GM23338 (cell line): ENCODE measurements around the gene CHMP6. TPM values are rescaled to one million over a fixed set of nuclear protein-coding genes. Genes with fewer than 3 reads are reported as not detected.

Experiments
- ATAC-seq: fragments of 200-7000 bp; cut with Tn5 transposase; 3 replicates; pipeline ENCODE4 v1.9.1; 2020
- DNase-seq: peaks from one replicate; pipeline ENCODE4 v3.0.0-alpha.2; 2015; ENCODE audit warnings: low spot score
- H2AFZ ChIP-seq: fragments of 200-600 bp; sonication (generic); 2 replicates; pipeline ENCODE4 v1.8.0; 2016; ENCODE audit warnings: antibody characterized with exemption, mild to moderate bottlenecking, moderate library complexity
- H3F3A ChIP-seq: fragments of 200-600 bp; sonication (generic); replicated peaks from 2 replicates; pipeline ENCODE4 v1.8.0; 2017; ENCODE audit warnings: antibody characterized with exemption, mixed run types, low read depth
- H3K27ac ChIP-seq: fragments of 200-600 bp; sonication (generic); 2 replicates; pipeline ENCODE4 v1.6.1; 2016; ENCODE audit warnings: low read depth
- H3K27me3 ChIP-seq: fragments of 200-600 bp; sonication (generic); 2 replicates; pipeline ENCODE4 v1.8.0; 2016; ENCODE audit warnings: mild to moderate bottlenecking, mixed run types, moderate library complexity; ENCODE audit not compliant: insufficient read depth
- H3K36me3 ChIP-seq: fragments of 200-600 bp; sonication (generic); 2 replicates; pipeline ENCODE4 v1.8.0; 2016; ENCODE audit warnings: mild to moderate bottlenecking; ENCODE audit not compliant: insufficient read depth
- H3K4me1 ChIP-seq: fragments of 200-600 bp; sonication (generic); 2 replicates; pipeline ENCODE4 v1.8.0; 2016; ENCODE audit warnings: mild to moderate bottlenecking, moderate library complexity; ENCODE audit not compliant: insufficient read depth
- H3K4me2 ChIP-seq: fragments of 200-600 bp; sonication (generic); 2 replicates; pipeline ENCODE4 v1.7.1; 2017; ENCODE audit warnings: mixed run types
- H3K4me3 ChIP-seq: fragments of 200-600 bp; sonication (generic); 2 replicates; pipeline ENCODE4 v1.6.1; 2016; ENCODE audit warnings: mixed run types
- H3K79me2 ChIP-seq: fragments of 200-600 bp; sonication (generic); replicated peaks from 2 replicates; pipeline ENCODE4 v1.8.0; 2017; ENCODE audit warnings: mild to moderate bottlenecking; ENCODE audit not compliant: insufficient read depth
- H3K9me2 ChIP-seq: fragments of 200-600 bp; sonication (generic); 2 replicates; pipeline ENCODE4 v1.8.0; 2017; ENCODE audit not compliant: insufficient read depth
- H4K20me1 ChIP-seq: fragments of 200-600 bp; sonication (generic); replicated peaks from 2 replicates; pipeline ENCODE4 v1.8.0; 2017; ENCODE audit warnings: mild to moderate bottlenecking; ENCODE audit not compliant: insufficient read depth
- H3K27ac Mint-ChIP-seq: 2 replicates; pipeline ENCODE4 v1.8.0; 2020; ENCODE audit warnings: inconsistent platforms, mild to moderate bottlenecking, moderate library complexity, mixed read lengths
- H3K27me3 Mint-ChIP-seq: 3 replicates; pipeline ENCODE4 v1.8.0; 2022; ENCODE audit warnings: low read depth, mild to moderate bottlenecking, moderate library complexity, mixed read lengths, inconsistent platforms; ENCODE audit not compliant: insufficient read depth, poor library complexity
- H3K36me3 Mint-ChIP-seq: 3 replicates; pipeline ENCODE4 v1.8.0; 2021; ENCODE audit warnings: low read depth, mild to moderate bottlenecking, inconsistent platforms, moderate library complexity, mixed read lengths
- H3K4me1 Mint-ChIP-seq: 3 replicates; pipeline ENCODE4 v1.8.0; 2020; ENCODE audit warnings: mild to moderate bottlenecking, inconsistent platforms, mixed read lengths
- H3K4me3 Mint-ChIP-seq: 3 replicates; pipeline ENCODE4 v1.8.0; 2021; ENCODE audit warnings: moderate library complexity, mild to moderate bottlenecking, inconsistent platforms, mixed read lengths
- H3K9me3 Mint-ChIP-seq: 3 replicates; pipeline ENCODE4 v1.8.0; 2020; ENCODE audit warnings: moderate library complexity, mild to moderate bottlenecking, inconsistent platforms, mixed read lengths
- NANOG ChIP-seq: IDR thresholded peaks from 2 replicates; pipeline ENCODE4 v1.6.1; 2016; ENCODE audit warnings: antibody characterized with exemption, borderline replicate concordance
- POLR2AphosphoS5 ChIP-seq: IDR thresholded peaks from 2 replicates; pipeline ENCODE4 v1.6.1; 2016; ENCODE audit warnings: antibody characterized with exemption, low read depth
- STAT1 ChIP-seq: IDR thresholded peaks from one replicate; pipeline ENCODE4 v1.6.1; 2016; ENCODE audit warnings: antibody characterized with exemption; ENCODE audit not compliant: unreplicated experiment
- ZNF114 ChIP-seq: fragments of 250-450 bp; sonication (Bioruptor Pico); IDR thresholded peaks from 2 replicates; pipeline ENCODE4 v1.5.0; 2020; ENCODE audit warnings: mild to moderate bottlenecking, moderate library complexity
- polyA plus RNA-seq: library from polyadenylated mRNA; unstranded; fragments of >200 nt; fragmentation: Nextera tagmentation; extraction: Ambion mirVana; gene quantifications from 2 replicates; pipeline ENCODE4 v1.2.1, GENCODE V29; 2016
- total RNA-seq: library from RNA; depleted of rRNA; stranded (reverse); fragments of >200 nt; shearing (Covaris generic); gene quantifications from 2 replicates; pipeline ENCODE4 v1.2.3, GENCODE V29; 2014
- TF ChIP-seq, protein P1 (sequence below), 2 experiments: fragments of 200-600 bp in 1 of 2; sonication (generic) in 1 of 2; conservative IDR thresholded peaks; 2 replicates each; pipeline versions ENCODE4 v1.5.1 to v1.6.1; 2016 to 2017; ENCODE audit warnings: antibody characterized with exemption in 2 of 2, low read depth in 2 of 2, mild to moderate bottlenecking in 2 of 2, moderate library complexity in 1 of 2
- TF ChIP-seq, protein P2 (sequence below): fragments of 250-450 bp; sonication (Bioruptor Pico); IDR thresholded peaks from 2 replicates; pipeline ENCODE4 v1.5.0; 2020; ENCODE audit warnings: mild to moderate bottlenecking, moderate library complexity

The CHMP6 gene
- total and polyA plus RNA-seq, 2 experiments from 2014 or later, result 12.3 to 14.0 TPM

GRCh38 chr17:80950466-80951120 is 41.0 kb upstream of the CHMP6 start:
- no peaks in the 10 kb centered on the region for H3K9me2 ChIP-seq
- H3K36me3 Mint-ChIP-seq, result peaks cover 21% of the 10 kb centered on the region
- DNase-seq (no peak), ATAC-seq (no peak)
- no peak overlapping the region for H3K4me3 ChIP-seq
- no peak overlapping the region; the same call in 2 of the 3 replicates for H3K4me3 Mint-ChIP-seq
- H3K27ac ChIP-seq, result no peak overlapping the region
- no peaks in the 10 kb centered on the region for H3K9me3 Mint-ChIP-seq
- H4K20me1 ChIP-seq, result no peaks in the 10 kb centered on the region
- TF ChIP-seq ZNF114 (CRISPR knock-in tag), result no peak
- no peak for TF ChIP-seq STAT1
- TF ChIP-seq NANOG, result no peak
- TF ChIP-seq, protein P1, sequence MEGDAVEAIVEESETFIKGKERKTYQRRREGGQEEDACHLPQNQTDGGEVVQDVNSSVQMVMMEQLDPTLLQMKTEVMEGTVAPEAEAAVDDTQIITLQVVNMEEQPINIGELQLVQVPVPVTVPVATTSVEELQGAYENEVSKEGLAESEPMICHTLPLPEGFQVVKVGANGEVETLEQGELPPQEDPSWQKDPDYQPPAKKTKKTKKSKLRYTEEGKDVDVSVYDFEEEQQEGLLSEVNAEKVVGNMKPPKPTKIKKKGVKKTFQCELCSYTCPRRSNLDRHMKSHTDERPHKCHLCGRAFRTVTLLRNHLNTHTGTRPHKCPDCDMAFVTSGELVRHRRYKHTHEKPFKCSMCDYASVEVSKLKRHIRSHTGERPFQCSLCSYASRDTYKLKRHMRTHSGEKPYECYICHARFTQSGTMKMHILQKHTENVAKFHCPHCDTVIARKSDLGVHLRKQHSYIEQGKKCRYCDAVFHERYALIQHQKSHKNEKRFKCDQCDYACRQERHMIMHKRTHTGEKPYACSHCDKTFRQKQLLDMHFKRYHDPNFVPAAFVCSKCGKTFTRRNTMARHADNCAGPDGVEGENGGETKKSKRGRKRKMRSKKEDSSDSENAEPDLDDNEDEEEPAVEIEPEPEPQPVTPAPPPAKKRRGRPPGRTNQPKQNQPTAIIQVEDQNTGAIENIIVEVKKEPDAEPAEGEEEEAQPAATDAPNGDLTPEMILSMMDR (conservative IDR thresholded peaks at IDR 0.05; ENCODE audit: low read depth in 2 of 2), result no peak
- TF ChIP-seq, protein P2, sequence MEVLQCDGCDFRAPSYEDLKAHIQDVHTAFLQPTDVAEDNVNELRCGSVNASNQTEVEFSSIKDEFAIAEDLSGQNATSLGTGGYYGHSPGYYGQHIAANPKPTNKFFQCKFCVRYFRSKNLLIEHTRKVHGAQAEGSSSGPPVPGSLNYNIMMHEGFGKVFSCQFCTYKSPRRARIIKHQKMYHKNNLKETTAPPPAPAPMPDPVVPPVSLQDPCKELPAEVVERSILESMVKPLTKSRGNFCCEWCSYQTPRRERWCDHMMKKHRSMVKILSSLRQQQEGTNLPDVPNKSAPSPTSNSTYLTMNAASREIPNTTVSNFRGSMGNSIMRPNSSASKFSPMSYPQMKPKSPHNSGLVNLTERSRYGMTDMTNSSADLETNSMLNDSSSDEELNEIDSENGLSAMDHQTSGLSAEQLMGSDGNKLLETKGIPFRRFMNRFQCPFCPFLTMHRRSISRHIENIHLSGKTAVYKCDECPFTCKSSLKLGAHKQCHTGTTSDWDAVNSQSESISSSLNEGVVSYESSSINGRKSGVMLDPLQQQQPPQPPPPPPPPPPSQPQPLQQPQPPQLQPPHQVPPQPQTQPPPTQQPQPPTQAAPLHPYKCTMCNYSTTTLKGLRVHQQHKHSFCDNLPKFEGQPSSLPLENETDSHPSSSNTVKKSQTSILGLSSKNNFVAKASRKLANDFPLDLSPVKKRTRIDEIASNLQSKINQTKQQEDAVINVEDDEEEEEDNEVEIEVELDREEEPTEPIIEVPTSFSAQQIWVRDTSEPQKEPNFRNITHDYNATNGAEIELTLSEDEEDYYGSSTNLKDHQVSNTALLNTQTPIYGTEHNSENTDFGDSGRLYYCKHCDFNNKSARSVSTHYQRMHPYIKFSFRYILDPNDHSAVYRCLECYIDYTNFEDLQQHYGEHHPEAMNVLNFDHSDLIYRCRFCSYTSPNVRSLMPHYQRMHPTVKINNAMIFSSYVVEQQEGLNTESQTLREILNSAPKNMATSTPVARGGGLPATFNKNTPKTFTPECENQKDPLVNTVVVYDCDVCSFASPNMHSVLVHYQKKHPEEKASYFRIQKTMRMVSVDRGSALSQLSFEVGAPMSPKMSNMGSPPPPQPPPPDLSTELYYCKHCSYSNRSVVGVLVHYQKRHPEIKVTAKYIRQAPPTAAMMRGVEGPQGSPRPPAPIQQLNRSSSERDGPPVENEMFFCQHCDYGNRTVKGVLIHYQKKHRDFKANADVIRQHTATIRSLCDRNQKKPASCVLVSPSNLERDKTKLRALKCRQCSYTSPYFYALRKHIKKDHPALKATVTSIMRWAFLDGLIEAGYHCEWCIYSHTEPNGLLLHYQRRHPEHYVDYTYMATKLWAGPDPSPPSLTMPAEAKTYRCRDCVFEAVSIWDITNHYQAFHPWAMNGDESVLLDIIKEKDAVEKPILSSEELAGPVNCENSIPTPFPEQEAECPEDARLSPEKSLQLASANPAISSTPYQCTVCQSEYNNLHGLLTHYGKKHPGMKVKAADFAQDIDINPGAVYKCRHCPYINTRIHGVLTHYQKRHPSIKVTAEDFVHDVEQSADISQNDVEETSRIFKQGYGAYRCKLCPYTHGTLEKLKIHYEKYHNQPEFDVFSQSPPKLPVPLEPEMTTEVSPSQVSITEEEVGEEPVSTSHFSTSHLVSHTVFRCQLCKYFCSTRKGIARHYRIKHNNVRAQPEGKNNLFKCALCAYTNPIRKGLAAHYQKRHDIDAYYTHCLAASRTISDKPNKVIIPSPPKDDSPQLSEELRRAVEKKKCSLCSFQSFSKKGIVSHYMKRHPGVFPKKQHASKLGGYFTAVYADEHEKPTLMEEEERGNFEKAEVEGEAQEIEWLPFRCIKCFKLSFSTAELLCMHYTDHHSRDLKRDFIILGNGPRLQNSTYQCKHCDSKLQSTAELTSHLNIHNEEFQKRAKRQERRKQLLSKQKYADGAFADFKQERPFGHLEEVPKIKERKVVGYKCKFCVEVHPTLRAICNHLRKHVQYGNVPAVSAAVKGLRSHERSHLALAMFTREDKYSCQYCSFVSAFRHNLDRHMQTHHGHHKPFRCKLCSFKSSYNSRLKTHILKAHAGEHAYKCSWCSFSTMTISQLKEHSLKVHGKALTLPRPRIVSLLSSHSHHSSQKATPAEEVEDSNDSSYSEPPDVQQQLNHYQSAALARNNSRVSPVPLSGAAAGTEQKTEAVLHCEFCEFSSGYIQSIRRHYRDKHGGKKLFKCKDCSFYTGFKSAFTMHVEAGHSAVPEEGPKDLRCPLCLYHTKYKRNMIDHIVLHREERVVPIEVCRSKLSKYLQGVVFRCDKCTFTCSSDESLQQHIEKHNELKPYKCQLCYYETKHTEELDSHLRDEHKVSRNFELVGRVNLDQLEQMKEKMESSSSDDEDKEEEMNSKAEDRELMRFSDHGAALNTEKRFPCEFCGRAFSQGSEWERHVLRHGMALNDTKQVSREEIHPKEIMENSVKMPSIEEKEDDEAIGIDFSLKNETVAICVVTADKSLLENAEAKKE, result no peak
- no peak for TF ChIP-seq POLR2AphosphoS5
- H3K27me3 Mint-ChIP-seq, result peaks cover 13% of the 10 kb centered on the region
- H3K4me2 ChIP-seq, result no peak overlapping the region
- no peaks in the 10 kb centered on the region for H3F3A ChIP-seq
- H3K4me1 ChIP-seq, result no peaks in the 10 kb centered on the region
- peaks cover 3% of the 10 kb centered on the region; the same call in 1 of the 2 replicates for H3K36me3 ChIP-seq
- no peaks in the 10 kb centered on the region for H3K27me3 ChIP-seq
- no peak overlapping the region for H2AFZ ChIP-seq
- H3K4me1 Mint-ChIP-seq, result no peaks in the 10 kb centered on the region
- no peaks in the 10 kb centered on the region for H3K79me2 ChIP-seq
- no peak overlapping the region for H3K27ac Mint-ChIP-seq
